22Rv1 (cell line): ENCODE results near the gene IL1R1.

Experiments
- H3K27ac ChIP-seq: fragments of 450-650 bp; 2 replicates; pipeline ENCODE4 v1.5.1; 2017
- ZFX ChIP-seq: fragments of 450-650 bp; IDR thresholded peaks from 2 replicates; pipeline ENCODE4 v1.6.1; 2017; ENCODE audit warnings: antibody characterized with exemption, borderline replicate concordance
- TF ChIP-seq, protein P1 (sequence below): fragments of 450-650 bp; IDR thresholded peaks from 2 replicates; pipeline ENCODE4 v1.5.1; 2017; ENCODE audit warnings: mild to moderate bottlenecking

Gene IL1R1

GRCh38 chr2:102141011-102141943 lies 1.3 kb upstream of the IL1R1 start:
- TF ChIP-seq, protein P1, sequence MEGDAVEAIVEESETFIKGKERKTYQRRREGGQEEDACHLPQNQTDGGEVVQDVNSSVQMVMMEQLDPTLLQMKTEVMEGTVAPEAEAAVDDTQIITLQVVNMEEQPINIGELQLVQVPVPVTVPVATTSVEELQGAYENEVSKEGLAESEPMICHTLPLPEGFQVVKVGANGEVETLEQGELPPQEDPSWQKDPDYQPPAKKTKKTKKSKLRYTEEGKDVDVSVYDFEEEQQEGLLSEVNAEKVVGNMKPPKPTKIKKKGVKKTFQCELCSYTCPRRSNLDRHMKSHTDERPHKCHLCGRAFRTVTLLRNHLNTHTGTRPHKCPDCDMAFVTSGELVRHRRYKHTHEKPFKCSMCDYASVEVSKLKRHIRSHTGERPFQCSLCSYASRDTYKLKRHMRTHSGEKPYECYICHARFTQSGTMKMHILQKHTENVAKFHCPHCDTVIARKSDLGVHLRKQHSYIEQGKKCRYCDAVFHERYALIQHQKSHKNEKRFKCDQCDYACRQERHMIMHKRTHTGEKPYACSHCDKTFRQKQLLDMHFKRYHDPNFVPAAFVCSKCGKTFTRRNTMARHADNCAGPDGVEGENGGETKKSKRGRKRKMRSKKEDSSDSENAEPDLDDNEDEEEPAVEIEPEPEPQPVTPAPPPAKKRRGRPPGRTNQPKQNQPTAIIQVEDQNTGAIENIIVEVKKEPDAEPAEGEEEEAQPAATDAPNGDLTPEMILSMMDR, result no peak
- TF ChIP-seq ZFX, result no peak
- no peak overlapping the region for H3K27ac ChIP-seq

- TF ChIP-seq, protein P1, result no peak
- TF ChIP-seq ZFX, result no peak
- peak overlapping the region; percentile 46; the same call in 1 of the 2 replicates for H3K27ac ChIP-seq
Observed at GRCh38 chr2:102142829-102143449, 393 bp downstream of the IL1R1 start.

- TF ChIP-seq, protein P1, result no peak
- TF ChIP-seq ZFX, result no peak
- peak overlapping the region; percentile 46; the same call in 1 of the 2 replicates for H3K27ac ChIP-seq
Observed at GRCh38 chr2:102143450-102143985, 972 bp downstream of the IL1R1 start.

GRCh38 chr2:102144128-102144527 lies 1.6 kb downstream of the IL1R1 start:
- no peak for TF ChIP-seq ZFX
- TF ChIP-seq, protein P1, result no peak
- H3K27ac ChIP-seq, result no peak overlapping the region

- H3K27ac ChIP-seq, result no peak overlapping the region
- TF ChIP-seq, protein P1, result no peak
- TF ChIP-seq ZFX, result no peak
Observed at GRCh38 chr2:102145107-102145506, 2.6 kb downstream of the IL1R1 start.

DNA sequence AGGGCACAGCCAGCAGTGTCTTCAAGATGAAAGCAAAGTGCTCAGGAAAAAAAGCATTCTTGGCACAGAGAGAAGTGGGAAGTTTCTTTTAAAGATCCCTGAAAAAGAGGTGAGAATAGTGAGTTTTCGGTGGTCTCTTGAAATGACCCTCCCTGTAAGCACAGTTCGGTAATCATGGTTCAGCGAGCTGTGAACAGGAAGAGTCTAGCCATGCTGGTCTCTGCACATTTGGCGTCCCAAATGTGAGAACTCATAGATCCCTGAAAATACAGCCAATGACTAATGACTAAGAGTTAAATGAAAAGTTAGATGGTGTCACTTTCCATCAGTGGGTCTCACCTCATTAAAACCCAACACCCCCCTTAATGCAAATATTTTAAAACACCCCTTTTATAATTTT lies 3.4 kb downstream of the IL1R1 start:
- TF ChIP-seq, protein P1, result no peak
- no peak for TF ChIP-seq ZFX
- no peak overlapping the region for H3K27ac ChIP-seq
